Measurements from ENCODE around the gene SNURF.

DNA sequence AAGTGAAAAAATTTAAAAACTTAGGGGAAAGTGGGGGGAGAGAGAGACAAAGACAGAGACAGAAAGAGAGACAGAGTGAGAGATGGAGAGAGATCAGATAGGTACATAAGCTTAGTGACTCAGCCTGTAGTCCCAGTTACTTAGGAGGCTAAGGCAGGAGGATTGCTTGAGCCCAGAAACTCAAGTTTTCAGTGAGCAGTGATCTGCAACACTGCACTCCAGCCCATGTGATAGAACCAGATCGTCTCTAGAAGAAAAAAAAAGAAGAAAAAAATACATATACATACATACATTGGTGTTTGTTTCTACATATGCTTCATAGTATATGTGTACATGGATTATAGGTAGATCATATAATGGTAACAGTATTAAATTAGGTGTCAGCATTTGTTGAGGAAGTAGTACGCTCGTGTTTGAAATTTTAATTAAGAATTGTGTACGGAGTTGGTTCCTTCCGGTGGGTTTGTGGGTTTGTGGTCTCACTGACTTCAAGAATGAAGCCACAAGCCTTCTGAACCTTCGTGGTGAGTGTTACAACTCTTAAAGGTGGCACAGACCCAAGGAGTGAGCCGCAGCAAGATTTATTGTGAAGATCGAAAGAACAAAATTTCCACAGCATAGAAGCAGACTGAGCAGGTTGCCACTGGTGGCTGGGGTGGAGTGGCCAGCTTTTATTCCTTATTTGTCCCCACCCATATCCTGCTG lies 38.3 kb upstream of the SNURF start:
- TF ChIP-seq CTCF (IDR thresholded peaks at IDR 0.05) = no peak
- no peak for TF ChIP-seq EZH2 (IDR thresholded peaks at IDR 0.05; ENCODE audit: borderline replicate concordance, insufficient read depth, low read depth, low read length, poor library complexity, severe bottlenecking)
